Posterior cingulate gyrus (tissue), 11 donors: ENCODE data around the gene SLC35B4.
"Not testable (repeated sequence)": the region's sequence is repeated elsewhere in the genome, so short reads cannot be mapped to it uniquely, and the experiment has no call there.

Experiments
- DNase-seq, 10 donors: peaks; one replicate each; pipeline versions ENCODE4 v3.0.0 to v3.0.0-alpha.2; 2020 to 2021; ENCODE audit warnings: mixed read lengths in 3 of 10
- intact Hi-C: fragments of 100-400 bp; cut with DNase I; formaldehyde crosslinking; loops from one replicate; pipeline ENCODE4 v1.15.1; 2023

Gene SLC35B4

GRCh38 chr7:134297489-134297888 is 19.2 kb downstream of the SLC35B4 start:
- intact Hi-C loops: no loop called here
- no peak for DNase-seq

GRCh38 chr7:134295982-134296381 is 20.7 kb downstream of the SLC35B4 start:
- intact Hi-C loops, DNase-seq: not testable (repeated sequence)

GRCh38 chr7:134293002-134293740 is 23.6 kb downstream of the SLC35B4 start:
- no peak for DNase-seq
- intact Hi-C loops: no loop called here

- no peak for DNase-seq
- intact Hi-C loops: no loop called here
These were observed 26.4 kb downstream of the SLC35B4 start for GRCh38 chr7:134290286-134290685.

- intact Hi-C loops: no loop called here
These were observed 26.9 kb downstream of the SLC35B4 start for GRCh38 chr7:134289841-134290240.

GRCh38 chr7:134289423-134289822 is 27.3 kb downstream of the SLC35B4 start:
- DNase-seq: no peak
- intact Hi-C loops: no loop called here

More at GRCh38 chr7:134289841-134290240, 26.9 kb downstream of the SLC35B4 start:
- DNase-seq: no peak

GRCh38 chr7:134287916-134288659 is 28.6 kb downstream of the SLC35B4 start:
- no peak for DNase-seq
- intact Hi-C loops: no loop called here

GRCh38 chr7:134284952-134285351 is 31.8 kb downstream of the SLC35B4 start:
- no peak for DNase-seq
- intact Hi-C loops: no loop called here

- no peak for DNase-seq
- intact Hi-C loops: no loop called here
These were observed 32.7 kb downstream of the SLC35B4 start for GRCh38 chr7:134284011-134284410.

GRCh38 chr7:134280508-134280907 is 36.2 kb downstream of the SLC35B4 start:
- DNase-seq: no peak
- intact Hi-C loops: no loop called here

- intact Hi-C loops: no loop called here
- DNase-seq: no peak
These were observed 36.8 kb downstream of the SLC35B4 start for GRCh38 chr7:134279898-134280297.

- DNase-seq: no peak
- intact Hi-C loops: no loop called here
These were observed 37.4 kb downstream of the SLC35B4 start for GRCh38 chr7:134279336-134279735.

- DNase-seq: no peak
- intact Hi-C loops: no loop called here
These were observed 38.1 kb downstream of the SLC35B4 start for GRCh38 chr7:134278502-134279153.

- no peak for DNase-seq
These were observed 39.8 kb downstream of the SLC35B4 start for GRCh38 chr7:134276951-134277350.

GRCh38 chr7:134262322-134262721 is 54.4 kb downstream of the SLC35B4 start:
- intact Hi-C loops: no loop called here
- DNase-seq: no peak

More at GRCh38 chr7:134276951-134277350, 39.8 kb downstream of the SLC35B4 start:
- intact Hi-C loops: no loop called here

- intact Hi-C loops: no loop called here
- no peak for DNase-seq
These were observed 60.9 kb downstream of the SLC35B4 start for GRCh38 chr7:134255814-134256213.

- no peak for DNase-seq
- intact Hi-C loops: no loop called here
These were observed 62.4 kb downstream of the SLC35B4 start for GRCh38 chr7:134254311-134254710.

GRCh38 chr7:134248196-134248595 is 68.5 kb downstream of the SLC35B4 start:
- intact Hi-C loops: no loop called here
- DNase-seq: no peak

- no peak for DNase-seq
- intact Hi-C loops: no loop called here
These were observed 70.0 kb downstream of the SLC35B4 start for GRCh38 chr7:134246761-134247160.

GRCh38 chr7:134246347-134246746 is 70.4 kb downstream of the SLC35B4 start:
- intact Hi-C loops: no loop called here
- DNase-seq: no peak

- intact Hi-C loops: no loop called here
- no peak for DNase-seq
These were observed 71.5 kb downstream of the SLC35B4 start for GRCh38 chr7:134245253-134245652.
